ENCODE results near the gene ACSBG1.

DNA sequence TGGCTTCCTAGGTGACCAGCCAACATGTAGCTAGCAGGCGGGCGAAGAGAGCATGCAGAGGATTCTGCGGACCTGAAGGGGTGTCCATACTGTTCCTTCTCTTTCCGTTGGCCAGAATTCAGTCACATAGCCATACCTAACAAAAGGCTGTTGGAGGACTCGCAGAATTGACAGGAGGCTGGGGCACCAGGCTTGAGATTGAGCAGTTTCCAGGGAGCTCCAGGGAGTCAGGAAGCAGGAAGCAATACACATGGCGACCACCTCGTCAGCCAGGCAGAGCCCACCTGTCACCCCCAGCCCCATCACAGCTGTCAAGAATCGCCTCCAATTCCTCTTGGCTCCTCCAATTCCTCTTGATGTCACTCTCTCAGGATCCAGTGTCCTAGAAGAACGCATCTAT lies 16.8 kb upstream of the ACSBG1 start:
- TF ChIP-seq, protein P1, sequence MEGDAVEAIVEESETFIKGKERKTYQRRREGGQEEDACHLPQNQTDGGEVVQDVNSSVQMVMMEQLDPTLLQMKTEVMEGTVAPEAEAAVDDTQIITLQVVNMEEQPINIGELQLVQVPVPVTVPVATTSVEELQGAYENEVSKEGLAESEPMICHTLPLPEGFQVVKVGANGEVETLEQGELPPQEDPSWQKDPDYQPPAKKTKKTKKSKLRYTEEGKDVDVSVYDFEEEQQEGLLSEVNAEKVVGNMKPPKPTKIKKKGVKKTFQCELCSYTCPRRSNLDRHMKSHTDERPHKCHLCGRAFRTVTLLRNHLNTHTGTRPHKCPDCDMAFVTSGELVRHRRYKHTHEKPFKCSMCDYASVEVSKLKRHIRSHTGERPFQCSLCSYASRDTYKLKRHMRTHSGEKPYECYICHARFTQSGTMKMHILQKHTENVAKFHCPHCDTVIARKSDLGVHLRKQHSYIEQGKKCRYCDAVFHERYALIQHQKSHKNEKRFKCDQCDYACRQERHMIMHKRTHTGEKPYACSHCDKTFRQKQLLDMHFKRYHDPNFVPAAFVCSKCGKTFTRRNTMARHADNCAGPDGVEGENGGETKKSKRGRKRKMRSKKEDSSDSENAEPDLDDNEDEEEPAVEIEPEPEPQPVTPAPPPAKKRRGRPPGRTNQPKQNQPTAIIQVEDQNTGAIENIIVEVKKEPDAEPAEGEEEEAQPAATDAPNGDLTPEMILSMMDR (conservative IDR thresholded peaks at IDR 0.05; ENCODE audit: low read length) = no peak
- TF ChIP-seq EZH2phosphoT487 (IDR thresholded peaks at IDR 0.05; ENCODE audit: borderline replicate concordance, low read depth, low read length) = no peak

Measured in OCI-LY7 (cell line).